Stomach (tissue), 4 donors: ENCODE measurements around the gene SPAG7.

Source experiments
- POLR2A ChIP-seq, 4 donors: fragments of 450-650 bp; IDR thresholded peaks; one replicate each; pipeline ENCODE4 v1.6.1; 2016; ENCODE audit warnings: antibody characterized with exemption in 4 of 4, control low read depth in 2 of 4, mild to moderate bottlenecking in 1 of 4, moderate library complexity in 1 of 4
- POLR2AphosphoS5 ChIP-seq, 3 donors: sonication (generic); formaldehyde crosslinking; IDR thresholded peaks; one replicate each; pipeline ENCODE4 v1.6.1; 2016; ENCODE audit warnings: antibody characterized with exemption in 3 of 3
- TF ChIP-seq, protein P1 (sequence below), 7 experiments: fragments of 450-650 bp in 4 of 7; fragments of 200-600 bp in 3 of 7; sonication (generic) in 3 of 7; IDR thresholded peaks; one replicate each; pipeline ENCODE4 v1.5.1; 2016 to 2019; ENCODE audit warnings: antibody characterized with exemption in 7 of 7, control low read depth in 2 of 7, mild to moderate bottlenecking in 1 of 7

GRCh38 chr17:4958102-4958501 is 9.5 kb downstream of the SPAG7 start:
- TF ChIP-seq, protein P1, sequence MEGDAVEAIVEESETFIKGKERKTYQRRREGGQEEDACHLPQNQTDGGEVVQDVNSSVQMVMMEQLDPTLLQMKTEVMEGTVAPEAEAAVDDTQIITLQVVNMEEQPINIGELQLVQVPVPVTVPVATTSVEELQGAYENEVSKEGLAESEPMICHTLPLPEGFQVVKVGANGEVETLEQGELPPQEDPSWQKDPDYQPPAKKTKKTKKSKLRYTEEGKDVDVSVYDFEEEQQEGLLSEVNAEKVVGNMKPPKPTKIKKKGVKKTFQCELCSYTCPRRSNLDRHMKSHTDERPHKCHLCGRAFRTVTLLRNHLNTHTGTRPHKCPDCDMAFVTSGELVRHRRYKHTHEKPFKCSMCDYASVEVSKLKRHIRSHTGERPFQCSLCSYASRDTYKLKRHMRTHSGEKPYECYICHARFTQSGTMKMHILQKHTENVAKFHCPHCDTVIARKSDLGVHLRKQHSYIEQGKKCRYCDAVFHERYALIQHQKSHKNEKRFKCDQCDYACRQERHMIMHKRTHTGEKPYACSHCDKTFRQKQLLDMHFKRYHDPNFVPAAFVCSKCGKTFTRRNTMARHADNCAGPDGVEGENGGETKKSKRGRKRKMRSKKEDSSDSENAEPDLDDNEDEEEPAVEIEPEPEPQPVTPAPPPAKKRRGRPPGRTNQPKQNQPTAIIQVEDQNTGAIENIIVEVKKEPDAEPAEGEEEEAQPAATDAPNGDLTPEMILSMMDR (IDR thresholded peaks at IDR 0.05), result no peak
- no peak for TF ChIP-seq POLR2AphosphoS5 (IDR thresholded peaks at IDR 0.05)
- TF ChIP-seq POLR2A (IDR thresholded peaks at IDR 0.05), result no peak
